NCI-H1694 treated with DMSO at 0.1 percent for 48 hours (cell line): Measurements from ENCODE around the gene SLC9A5.
A peak's percentile ranks its signal among the peaks of the same experiment; 100 is the strongest.

Experiments used
- DNase-seq: peaks from one replicate; lab custom pipeline; 2025; lab: John Stamatoyannopoulos, UW

SLC9A5 gene

DNA sequence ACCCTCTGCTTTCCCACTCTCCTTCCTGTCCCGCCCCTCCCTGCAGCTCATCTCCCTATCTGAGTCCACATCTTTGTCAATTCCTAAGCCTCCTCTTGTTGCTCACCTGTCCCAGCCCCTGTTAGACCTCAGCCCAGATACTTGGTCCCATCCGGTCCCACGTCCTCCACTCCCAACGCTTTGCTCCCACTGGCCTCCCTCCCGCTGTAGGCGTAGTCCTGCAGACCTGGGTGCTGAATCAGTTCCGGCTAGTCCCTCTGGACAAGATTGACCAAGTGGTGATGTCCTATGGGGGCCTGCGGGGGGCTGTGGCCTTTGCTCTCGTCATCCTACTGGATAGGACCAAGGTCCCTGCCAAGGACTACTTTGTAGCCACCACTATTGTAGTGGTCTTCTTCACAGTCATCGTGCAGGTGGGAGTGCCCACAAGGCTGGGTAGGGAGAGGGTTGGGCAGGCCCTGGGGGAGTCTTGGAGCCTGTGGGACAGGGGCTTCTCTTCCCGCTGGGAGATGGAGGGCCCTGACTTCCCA is 8.0 kb downstream of the SLC9A5 start:
- no peak for DNase-seq

DNA sequence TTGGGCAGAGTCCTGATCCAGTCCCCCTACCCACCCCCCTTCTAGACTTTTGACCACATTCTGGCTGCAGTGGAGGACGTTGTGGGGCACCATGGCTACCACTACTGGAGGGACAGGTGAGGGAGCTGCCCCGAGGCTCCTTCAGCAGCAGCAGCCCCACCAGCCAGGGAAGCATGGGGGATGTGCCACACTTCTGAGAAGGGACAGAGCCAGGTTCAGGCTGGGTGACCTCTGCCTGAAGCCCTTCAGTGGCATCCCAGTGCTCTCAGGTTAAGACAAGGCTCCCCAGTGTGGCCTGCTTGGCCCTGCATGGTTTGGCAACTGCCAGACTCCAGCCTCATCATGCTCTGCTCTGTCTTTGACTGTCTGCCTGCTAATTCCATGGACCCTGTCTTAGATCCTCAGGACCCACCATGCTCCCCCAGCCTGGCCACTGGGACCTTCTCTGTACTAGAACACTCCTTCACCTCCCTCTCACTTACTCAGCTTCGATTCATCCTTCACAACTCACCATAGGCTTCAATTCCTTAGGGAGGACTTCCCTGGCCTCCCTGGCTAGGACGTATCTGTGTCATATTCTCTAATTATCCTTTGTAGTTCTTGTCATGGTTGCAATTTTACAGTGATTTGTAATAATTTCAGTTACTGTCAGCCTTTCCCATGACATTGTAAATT is 8.8 kb downstream of the SLC9A5 start:
- no peak for DNase-seq

DNA sequence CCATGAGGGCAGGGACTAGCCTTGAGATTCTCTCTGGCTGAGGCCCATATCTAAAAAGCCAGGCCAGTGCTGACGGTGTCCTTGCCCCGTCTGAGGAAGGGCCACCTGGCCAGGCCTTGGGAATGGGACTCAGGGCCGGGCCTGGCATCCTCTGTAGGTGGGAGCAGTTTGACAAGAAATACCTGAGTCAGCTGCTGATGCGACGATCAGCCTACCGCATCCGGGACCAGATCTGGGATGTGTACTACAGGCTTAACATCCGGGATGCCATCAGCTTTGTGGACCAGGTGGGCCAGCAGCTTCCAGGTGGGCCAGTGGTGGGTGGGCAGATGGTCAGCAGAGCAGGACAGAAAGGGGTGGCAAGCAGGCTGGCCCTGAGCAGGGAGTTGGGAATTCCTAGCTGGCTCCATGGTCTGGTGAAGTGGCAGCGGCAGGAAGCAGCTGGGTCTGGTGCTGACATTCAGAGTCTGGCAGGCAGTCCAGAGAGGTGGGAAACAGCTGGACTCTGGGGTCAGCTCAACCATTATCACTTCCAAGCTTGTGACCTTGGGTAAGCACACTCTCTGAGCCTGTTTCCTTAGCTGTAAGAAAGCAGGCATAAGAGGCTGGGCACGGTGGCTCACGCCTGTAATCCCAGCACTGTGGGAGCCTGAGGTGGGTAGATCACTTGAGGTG is 9.5 kb downstream of the SLC9A5 start:
- no peak for DNase-seq

DNA sequence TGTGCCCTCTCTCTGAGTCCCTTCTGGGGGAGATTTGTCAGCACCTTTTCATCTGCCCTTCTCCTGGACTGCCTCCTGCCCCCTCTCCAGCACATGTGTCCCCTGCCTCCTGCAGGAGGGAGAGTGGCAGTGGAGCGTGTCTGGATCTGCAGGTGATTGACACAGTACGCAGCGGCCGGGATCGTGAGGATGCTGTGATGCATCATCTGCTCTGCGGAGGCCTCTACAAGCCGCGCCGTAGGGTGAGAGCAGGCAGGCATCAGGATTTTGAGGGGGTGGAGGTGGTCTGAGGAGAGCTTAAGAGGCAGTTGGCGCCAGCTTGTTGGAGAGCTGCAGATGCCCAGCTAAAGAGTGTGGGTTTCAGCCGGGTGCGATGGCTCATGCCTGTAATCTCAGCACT is 10.9 kb downstream of the SLC9A5 start:
- no peak for DNase-seq

DNA sequence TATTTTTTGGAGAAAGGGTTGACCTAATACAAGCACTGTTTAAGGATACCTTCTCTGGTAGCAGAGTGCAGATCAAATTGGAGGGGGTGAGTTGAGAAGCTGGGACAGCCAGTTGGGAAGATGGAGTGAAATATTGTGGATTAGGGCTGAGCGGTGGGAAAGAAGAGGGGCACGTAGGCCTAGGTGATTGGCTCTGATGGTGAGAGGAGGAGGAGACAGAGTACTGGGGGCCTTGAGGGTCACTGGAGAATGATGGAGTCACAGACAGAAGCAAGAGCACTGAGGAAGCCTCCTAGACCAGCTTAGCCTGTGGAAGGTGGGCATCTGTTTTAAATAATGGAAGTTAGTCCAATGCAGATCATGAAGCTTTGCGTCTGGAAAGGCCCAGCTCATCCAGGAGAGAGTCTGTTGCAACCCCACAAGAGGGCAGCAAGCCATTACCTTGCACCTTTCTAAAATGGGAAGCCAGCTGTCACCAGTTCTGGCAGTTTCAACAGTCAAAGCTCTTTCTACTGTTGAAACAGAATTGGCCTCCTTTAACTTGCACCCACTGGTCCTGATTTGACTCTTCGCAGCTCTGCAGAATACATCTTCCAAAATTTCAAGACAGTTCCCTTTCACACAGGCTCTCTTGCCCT is 11.8 kb downstream of the SLC9A5 start:
- DNase-seq: peak; percentile 75

DNA sequence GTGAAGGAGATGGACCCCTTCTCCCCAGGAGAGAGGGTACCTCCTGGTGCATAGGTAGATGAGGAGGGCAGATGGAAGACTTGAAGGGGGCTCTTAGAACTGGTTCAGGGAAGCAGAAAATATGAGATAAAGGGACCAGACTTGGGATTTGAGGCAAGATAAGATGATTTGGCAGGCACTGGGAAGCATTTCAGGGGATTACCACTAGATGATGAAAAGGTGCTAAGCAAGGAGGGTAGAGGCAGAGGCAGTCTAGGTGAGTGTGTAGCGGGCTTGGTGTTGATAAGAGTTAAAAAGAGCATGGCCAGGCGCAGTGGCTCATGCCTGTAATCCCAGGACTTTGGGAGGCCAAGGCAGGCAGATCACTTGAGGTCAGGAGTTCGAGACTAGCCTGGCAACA is 14.4 kb downstream of the SLC9A5 start:
- DNase-seq: no peak

DNA sequence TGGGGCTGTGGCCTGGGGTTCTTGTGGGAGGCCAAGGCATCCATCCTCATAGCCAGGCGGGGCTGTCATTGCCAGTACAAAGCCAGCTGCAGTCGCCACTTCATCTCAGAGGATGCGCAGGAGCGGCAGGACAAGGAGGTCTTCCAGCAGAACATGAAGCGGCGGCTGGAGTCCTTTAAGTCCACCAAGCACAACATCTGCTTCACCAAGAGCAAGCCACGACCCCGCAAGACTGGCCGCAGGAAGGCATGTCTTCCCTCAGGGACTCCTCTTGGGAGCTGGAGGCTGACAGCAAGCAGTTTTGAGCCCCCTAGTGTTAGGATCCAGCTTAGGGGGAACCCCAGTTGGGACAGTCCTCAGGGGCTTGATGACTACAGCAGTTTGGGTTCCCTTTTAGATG is 15.5 kb downstream of the SLC9A5 start:
- no peak for DNase-seq

DNA sequence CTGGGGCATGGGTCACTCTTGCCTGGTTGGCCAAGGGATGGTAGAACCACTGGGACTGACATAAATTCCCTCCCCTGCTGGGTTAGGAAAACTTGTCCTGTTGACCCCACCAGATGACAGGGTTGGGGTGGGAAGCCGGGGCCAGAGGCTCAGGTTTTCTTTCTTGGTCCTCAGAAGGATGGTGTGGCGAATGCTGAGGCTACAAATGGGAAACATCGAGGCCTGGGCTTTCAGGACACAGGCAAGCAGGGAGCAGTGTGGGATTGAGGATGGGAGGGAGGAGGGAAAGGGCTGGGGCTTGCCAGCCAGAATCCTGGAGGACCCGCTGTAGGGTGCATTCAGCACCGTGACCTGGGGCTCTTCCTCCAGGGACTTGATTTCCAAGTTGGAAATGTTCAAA is 16.1 kb downstream of the SLC9A5 start:
- no peak for DNase-seq

DNA sequence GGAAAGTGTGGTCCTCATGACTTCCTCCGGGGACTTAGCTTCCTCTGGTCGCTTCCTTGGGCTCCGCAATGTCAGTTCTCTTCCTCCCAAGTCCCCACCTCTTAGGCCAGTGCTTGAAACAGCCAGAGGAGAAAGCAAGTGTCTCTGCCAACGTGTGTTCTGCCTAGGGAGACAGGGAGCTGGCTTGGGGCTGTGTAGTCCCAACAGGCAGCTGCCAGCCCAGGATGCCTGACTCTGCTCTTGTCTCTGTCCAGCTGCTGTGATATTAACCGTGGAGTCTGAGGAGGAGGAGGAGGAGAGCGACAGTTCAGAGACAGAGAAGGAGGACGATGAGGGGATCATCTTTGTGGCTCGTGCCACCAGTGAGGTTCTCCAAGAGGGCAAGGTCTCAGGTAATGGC is 17.1 kb downstream of the SLC9A5 start:
- no peak for DNase-seq

DNA sequence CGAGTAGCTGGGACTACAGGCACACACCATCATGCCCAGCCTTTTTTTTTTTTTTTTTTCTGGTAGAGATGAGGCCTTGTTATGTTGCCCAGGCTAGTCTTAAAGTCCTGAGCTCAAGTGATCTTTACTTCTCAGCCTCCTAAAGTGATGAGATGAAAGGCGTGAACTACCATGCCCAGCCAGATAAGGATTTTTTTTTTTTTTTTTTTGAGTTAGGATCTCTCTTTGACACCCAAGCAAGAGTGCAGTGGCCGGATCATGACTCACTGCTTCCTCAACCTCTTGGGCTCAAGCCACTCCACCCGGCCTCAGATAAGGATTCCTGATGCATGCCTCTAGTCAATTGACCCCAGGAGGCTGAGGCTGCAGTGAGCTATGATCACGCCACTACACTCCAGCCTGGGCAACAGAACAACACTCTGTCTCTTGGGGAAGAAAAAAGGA is 19.4 kb downstream of the SLC9A5 start:
- DNase-seq: no peak

DNA sequence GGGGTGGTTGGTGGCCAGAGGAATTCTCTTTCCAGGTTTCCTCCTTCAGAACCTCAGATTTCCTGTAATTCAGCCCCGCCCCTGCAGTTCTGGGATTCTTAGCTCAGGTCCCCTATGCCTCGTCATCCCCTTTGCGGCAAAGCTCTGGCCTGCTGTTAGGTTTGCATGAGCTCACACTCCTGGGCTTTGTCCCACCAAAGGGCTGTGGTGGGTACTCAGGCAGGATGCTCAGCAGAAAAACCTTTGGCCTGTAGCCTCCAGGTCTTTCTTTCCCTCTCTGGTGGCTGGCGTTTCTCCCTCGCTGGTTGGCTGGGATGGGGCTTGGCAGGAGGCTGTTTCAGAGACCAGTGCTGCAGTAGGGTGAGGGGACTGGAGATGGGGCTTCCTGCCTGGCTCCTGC is 21.0 kb downstream of the SLC9A5 start:
- DNase-seq: no peak

DNA sequence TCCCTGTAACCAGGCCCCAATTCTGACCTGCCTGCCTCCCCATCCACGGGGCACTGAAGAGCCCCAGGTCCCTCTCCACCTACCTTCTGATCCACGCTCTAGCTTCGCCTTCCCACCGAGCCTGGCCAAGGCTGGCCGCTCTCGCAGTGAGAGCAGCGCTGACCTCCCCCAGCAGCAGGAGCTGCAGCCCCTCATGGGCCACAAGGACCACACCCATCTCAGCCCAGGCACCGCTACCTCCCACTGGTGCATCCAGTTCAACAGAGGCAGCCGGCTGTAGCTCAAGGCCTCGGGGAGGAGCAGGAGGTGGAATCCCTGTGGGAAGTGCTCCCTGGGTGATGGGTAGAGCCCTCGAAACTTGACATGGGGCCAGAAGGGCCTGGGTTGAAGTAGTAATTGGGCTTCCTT is 22.2 kb downstream of the SLC9A5 start:
- no peak for DNase-seq

DNA sequence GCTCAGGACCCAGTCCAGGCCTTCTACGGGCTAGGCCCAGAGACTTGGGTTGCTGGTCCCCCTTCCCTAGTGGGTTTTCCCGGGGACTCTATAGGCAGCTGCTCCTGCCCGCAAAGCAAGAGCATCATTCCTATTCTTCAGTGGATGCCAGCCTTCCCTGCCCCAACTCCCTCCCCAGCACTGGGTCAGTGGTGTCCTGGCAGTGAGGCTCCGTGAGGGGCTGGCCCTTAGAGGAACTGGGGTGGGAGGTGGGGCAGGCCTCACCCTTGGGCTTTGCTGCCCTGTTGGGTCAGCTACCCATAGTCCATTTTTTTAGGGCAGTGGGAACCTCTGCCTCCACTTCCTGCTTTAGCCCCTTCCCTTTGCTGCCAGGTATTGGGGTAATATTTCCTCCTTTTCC is 22.7 kb downstream of the SLC9A5 start:
- DNase-seq: no peak

DNA sequence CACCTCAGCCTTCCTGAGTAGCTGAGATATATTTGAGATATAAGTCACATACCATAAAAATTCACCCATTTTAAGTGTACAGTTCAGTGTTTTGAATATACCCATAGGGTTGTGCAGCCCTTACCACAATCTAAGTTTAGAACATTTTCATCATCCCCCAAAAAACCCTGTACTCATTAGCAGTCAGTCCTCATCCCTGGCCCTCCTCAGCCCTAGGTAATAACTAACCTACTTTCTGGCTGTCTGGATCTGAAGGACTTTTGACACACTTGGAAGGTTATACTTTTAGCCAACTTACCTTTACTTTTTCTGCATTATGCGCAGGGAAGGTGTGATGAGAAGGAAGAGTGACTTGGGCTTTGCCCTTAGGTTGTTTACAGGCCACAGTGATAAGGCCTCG is 26.5 kb downstream of the SLC9A5 start:
- no peak for DNase-seq

DNA sequence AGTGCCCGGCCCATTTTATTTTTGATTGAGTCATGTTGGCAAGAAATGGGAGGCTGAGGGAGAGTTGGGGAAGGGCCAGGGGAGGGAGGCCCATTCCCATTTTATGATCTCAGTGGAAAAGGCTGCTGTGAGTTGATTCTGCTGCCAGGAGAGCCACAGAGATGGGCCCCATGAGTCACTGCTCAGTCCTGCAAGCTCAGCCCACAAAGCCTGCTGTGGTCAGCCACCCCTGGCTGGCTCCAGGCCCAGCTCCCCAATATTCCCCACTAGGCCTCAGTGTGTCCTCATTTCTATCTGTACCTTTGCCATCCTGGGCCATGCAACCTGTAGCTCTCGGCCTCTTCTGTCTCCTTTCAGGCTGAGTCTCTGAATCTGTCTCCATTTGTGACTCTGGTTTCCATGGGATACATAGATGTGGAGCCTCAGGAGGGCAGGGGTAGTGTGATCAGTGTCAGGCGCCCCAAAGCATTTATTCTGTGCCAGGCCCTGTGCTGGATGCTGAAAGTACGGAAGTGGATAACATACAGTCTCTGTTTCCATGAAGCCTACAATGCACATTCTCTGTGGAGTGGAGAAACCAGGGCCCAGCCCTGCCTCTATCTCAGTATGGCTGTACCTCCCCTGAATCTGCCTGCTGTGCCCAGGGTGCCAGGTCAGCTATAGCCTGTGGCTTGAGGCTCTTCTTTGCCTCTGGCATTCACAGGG is 28.7 kb downstream of the SLC9A5 start:
- DNase-seq: no peak

DNA sequence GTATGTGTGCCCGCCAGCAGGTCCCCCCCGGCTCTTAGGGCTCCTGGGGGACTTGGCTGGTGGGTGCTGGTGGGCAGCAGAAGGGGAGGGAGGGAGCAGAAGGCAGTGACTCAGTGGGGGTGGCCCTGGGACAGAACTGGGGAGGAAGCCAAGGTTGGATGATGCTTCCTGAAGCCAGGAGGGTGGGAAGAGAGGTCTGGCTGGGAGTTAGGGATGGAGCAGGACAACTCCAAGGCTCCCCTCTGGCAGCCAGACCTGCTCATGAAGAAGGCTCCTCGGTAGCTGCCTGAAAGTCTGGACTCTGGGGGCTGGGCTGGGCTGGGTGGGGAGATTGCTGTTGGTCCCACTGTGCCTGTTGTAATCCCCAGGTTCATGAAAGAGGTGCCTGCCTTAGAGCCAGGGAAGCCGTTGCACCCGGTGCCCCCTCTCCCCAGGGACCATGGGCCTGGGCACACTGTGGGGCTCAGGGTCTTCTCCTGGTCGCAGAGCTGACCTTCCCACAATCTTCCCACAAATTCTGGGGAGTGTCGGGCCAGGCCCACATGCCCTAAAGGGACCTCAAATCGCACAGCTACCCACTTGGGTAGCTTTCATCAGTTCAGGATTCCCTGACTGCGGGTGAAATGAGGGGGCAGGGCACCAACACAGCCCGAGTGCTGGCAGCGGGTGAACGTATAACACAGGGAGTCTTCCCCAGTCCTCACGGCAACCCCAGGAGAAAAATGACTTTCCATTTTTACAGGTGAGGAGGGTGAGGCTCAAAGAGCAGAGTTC is 29.4 kb downstream of the SLC9A5 start:
- DNase-seq: no peak

DNA sequence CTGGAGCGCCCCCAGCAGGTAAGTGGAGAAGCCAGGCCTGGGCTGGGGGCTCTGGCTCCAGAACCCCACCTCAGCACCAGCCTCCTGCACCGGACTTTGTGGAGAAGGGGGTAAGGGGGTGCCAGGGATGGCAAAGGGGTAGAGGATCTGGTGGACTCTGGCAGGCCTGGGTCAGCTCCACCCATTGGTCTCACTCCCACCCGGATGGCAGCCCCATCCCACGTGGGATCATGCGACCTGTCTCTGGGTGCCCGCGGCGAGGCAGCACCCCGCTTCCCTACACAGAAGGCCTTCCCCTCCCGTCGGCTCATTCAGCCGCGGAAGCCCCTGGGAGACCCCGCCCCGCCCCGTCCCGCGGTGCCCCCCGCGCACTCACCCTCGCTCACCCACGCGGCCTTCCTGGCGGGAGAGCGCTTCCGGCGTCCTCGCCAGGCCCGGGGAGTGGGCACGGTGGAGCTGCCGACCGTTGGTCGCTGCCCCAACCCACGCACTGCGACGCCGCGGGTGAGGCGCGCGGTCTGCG is 30.1 kb downstream of the SLC9A5 start:
- DNase-seq: peak; percentile 21

DNA sequence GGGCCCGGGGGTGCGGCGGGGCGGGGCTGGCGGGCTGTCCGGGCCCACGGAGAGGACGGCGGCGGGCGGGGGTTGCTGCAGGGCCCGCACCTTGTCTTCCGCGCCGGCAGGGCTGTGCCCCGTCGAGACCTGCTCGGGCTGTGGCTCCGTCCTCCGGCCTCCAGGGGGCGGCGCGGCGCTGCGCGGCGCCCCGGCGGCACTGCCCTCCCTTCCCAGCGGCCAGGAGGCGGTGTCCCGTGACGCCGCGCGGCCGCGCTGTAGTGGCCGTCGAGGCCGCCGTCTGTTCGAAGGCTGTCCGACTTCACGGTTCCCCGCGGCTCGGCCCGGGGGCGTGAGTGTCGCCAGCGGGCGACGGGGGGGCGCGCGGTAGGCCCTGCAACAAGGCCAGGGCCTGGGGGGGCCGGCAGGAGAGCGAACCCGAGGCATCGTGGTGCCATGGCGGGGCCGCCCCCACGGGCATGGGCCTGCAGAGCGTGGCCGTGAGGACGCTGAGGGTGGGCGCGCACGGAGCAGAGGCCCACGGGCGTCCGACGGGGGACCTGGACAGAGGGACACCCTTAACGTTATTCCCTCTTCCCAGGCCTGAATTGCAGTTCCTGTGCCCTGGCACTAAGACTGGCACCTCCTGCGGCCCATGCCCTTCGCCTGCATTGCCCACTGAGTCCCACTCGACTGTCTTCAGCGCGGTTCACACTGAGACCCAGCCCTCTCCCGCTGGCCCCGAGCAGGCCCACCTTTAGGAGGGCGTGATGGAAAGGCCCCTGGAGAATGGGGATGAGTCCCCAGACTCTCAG is 30.7 kb downstream of the SLC9A5 start, which contains the start of gene PLEKHG4:
PLEKHG4 (plus strand) TSS at position 237 of the 794 bp plus-strand sequence; CDS start at position 750, 513 bp downstream.
- DNase-seq: peak; percentile 47

DNA sequence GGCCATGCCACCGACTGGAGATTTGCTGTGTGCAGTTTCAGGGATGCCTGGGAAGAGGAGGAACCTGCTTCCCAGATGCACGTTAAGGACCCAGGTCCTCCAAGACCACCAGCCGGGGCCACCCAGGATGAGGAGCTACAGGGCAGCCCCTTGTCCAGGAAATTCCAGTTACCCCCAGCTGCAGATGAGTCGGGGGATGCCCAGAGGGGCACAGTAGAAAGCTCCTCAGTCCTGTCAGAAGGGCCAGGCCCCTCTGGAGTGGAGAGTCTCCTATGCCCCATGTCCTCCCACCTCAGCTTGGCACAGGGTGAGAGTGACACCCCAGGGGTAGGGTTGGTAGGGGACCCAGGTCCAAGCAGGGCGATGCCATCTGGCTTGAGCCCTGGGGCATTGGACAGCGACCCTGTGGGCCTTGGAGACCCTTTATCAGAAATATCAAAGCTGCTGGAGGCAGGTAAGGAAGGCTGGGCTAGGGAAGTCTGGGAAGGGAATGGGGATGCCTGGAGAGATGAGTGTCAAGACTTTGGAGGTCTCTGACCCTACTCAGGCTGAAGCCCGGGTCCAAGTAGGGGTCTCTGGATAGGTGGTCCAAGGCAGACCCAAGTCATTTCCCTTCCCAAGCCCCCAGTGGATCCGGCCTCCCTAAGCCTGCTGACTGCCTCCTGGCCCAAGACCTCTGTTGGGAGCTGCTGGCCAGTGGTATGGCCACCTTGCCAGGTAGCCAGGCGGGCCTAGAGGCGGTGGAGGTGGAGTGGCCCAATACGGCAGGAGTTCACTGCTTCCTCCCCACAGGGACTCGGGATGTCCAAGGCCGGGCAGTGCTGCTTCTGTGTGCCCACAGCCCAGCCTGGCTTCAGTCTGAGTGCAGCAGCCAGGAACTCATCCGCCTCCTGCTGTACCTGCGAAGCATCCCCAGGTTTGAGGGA is 31.6 kb downstream of the SLC9A5 start:
- DNase-seq: no peak
